Measurements from ENCODE around the gene ASAP3.

The ASAP3 gene

DNA sequence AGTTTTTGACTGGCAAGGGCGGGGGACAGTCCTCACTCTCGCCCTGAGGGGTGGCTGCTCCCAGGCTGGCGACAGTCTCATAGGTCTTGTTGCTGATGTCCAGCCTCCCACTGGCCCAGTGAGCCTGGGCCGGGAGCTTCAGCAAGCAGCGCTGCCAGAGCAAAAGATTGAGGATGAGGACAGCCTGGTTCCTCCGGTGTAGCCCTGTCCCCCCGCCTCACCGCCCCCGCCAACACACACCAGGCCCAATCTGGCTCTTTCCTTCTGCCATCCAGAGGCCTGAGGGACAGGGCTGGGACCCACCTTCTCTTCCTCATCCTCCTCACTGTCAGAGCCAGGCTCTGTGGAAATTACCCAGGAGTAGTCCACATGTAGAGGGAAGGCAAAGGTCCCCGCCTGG is 50.9 kb downstream of the ASAP3 start:
- DNase-seq (ENCODE audit: extremely low read depth, low read depth) = no peak
- TF ChIP-seq, protein P1, sequence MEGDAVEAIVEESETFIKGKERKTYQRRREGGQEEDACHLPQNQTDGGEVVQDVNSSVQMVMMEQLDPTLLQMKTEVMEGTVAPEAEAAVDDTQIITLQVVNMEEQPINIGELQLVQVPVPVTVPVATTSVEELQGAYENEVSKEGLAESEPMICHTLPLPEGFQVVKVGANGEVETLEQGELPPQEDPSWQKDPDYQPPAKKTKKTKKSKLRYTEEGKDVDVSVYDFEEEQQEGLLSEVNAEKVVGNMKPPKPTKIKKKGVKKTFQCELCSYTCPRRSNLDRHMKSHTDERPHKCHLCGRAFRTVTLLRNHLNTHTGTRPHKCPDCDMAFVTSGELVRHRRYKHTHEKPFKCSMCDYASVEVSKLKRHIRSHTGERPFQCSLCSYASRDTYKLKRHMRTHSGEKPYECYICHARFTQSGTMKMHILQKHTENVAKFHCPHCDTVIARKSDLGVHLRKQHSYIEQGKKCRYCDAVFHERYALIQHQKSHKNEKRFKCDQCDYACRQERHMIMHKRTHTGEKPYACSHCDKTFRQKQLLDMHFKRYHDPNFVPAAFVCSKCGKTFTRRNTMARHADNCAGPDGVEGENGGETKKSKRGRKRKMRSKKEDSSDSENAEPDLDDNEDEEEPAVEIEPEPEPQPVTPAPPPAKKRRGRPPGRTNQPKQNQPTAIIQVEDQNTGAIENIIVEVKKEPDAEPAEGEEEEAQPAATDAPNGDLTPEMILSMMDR (IDR thresholded peaks at IDR 0.05; ENCODE audit: low read depth, low read length, missing control alignments) = no peak
- no peak overlapping the region for H3K4me3 ChIP-seq (replicated peaks; ENCODE audit: low read depth, low read length)

DNA sequence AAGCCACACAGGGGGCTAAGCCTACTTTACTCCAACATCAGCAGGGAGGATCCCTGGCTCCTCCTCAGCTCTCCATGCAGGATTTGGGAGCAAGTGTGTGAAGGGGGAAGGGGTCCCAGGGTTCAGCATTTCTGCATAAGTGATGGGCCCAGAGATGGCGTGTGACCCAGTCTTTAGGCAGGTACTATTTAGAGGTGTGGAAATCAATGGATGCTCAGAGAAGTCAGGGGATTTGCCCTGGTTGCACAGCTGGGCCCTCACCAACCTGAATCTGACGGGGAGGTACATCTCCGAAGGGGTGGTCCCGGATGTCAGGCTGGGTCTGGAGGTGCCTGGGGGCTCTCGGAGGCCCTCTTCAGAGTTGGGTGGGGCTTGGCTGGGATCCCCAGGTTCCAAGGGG is 52.5 kb downstream of the ASAP3 start:
- TF ChIP-seq, protein P1 (IDR thresholded peaks at IDR 0.05; ENCODE audit: low read depth, low read length, missing control alignments) = no peak
- no peak for DNase-seq (ENCODE audit: extremely low read depth, low read depth)
- no peak overlapping the region for H3K4me3 ChIP-seq (replicated peaks; ENCODE audit: low read depth, low read length)

DNA sequence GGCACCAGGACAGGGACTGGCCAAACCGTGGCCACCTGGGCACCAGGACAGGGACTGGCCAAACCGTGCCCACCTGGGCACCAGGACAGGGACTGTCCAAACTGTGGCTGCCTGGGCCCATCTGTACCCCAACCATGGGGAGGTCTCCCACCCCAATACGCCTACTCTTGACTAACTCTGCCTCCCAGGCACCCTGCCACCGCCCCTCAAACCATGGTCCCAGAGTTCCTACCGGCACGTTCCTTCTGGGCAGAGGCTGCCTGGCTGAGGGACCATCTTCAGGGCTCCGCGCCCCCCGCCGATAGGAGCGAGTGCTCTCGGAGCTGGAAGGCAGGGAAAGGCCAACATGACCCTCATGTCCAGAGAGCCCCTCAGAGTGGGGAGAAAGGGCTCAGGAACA is 53.2 kb downstream of the ASAP3 start:
- TF ChIP-seq, protein P1 (IDR thresholded peaks at IDR 0.05; ENCODE audit: low read depth, low read length, missing control alignments) = no peak
- DNase-seq (ENCODE audit: extremely low read depth, low read depth) = no peak
- no peak overlapping the region for H3K4me3 ChIP-seq (replicated peaks; ENCODE audit: low read depth, low read length)

GRCh38 chr1:23428136-23428905 is 55.7 kb downstream of the ASAP3 start:
- no peak for DNase-seq (ENCODE audit: extremely low read depth, low read depth)
- no peak overlapping the region for H3K4me3 ChIP-seq (replicated peaks; ENCODE audit: low read depth, low read length)

DNA sequence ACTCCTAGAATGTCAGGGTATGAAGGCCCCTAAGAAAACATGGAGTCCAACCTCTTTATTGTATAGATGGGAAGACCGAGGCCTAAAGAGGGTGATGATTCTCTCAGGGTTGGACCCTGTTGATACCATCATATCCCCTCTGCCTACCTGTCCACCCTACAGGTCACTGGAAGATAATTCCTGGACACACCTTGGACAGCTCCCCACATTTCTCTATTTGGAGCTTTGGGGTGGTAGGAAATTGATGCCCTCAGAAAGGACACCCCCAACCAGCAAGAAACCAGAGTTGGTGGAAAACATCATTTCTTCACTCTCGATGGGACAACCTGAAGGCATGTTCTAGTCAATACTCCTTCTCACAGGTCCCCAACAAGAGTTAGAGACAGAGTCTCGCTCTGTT is 56.4 kb downstream of the ASAP3 start:
- H3K4me3 ChIP-seq (replicated peaks; ENCODE audit: low read depth, low read length) = no peak overlapping the region
- TF ChIP-seq, protein P1 (IDR thresholded peaks at IDR 0.05; ENCODE audit: low read depth, low read length, missing control alignments) = no peak
- no peak for DNase-seq (ENCODE audit: extremely low read depth, low read depth)

More at GRCh38 chr1:23428136-23428905, 55.7 kb downstream of the ASAP3 start:
- TF ChIP-seq, protein P1 (IDR thresholded peaks at IDR 0.05; ENCODE audit: low read depth, low read length, missing control alignments) = no peak

DNA sequence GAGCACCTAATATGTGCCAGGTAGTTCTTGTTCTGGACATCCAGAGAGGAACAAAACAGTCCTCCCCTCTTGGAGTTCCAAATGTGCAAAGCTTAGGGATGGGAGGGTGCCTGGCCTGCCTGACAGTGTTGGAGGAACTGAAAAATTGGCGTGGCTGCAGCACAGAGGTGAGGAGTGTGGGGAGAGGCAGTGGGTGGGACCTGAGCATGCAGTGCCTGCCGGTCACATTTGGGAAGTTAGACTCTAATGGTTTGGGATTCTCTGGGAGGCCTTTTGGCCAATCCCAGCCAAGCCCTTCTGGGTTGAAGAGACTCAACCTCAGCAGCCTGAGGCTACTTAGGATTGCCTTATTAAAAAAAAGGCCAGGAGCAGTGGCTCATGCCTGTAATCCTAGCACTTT is 57.2 kb downstream of the ASAP3 start:
- TF ChIP-seq, protein P1 (IDR thresholded peaks at IDR 0.05; ENCODE audit: low read depth, low read length, missing control alignments) = no peak
- H3K4me3 ChIP-seq (replicated peaks; ENCODE audit: low read depth, low read length) = no peak overlapping the region
- DNase-seq (ENCODE audit: extremely low read depth, low read depth) = no peak

DNA sequence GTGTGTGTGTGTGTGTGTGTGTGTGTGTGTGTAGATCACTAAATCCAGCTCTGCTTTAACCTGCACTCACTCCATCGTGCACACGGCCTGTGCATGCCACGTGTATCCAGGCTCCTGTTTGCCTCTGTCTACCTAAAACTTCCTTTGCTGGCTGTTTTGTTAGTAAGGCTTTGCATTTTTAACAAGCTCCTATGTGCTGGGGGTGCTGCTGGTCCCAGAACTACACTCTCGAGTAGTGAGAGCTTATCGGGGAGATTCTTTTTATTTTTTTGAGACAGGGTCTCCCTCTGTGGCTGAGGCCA is 58.8 kb downstream of the ASAP3 start:
- H3K4me3 ChIP-seq (replicated peaks; ENCODE audit: low read depth, low read length) = peak overlapping the region; percentile 36
- TF ChIP-seq, protein P1 (IDR thresholded peaks at IDR 0.05; ENCODE audit: low read depth, low read length, missing control alignments) = no peak
- DNase-seq (ENCODE audit: extremely low read depth, low read depth) = no peak
